H1 (cell line): ENCODE measurements around the gene TMEM140. TPM values are rescaled to one million over a fixed set of nuclear protein-coding genes. Genes with fewer than 3 reads are reported as not detected.

Source experiments
- CTCF ChIA-PET: fragments of 300-600 bp; sonication (Branson Sonifier 250); formaldehyde crosslinking; loops from one replicate; lab custom pipeline; 2021; ENCODE audit not compliant: partially characterized antibody; lab: Charles Lee
- POLR2A ChIA-PET: fragments of 300-600 bp; sonication (Branson Sonifier 250); formaldehyde crosslinking; loops from one replicate; lab custom pipeline; 2021; ENCODE audit warnings: inconsistent platforms; ENCODE audit not compliant: partially characterized antibody; lab: Charles Lee
- DNase-seq, 2 experiments: peaks; one replicate each; pipeline versions ENCODE4 v3.0.0 to v3.0.0-alpha.2; 2010 to 2022; ENCODE audit warnings: low spot score in 2 of 2, low read depth in 1 of 2, mixed read lengths in 1 of 2
- FAIRE-seq: peaks from 2 replicates; lab custom pipeline; 2011; peaks lifted over from hg19 to GRCh38; lab: Jason Lieb, UNC
- H2AFZ ChIP-seq: 2 replicates; pipeline ENCODE4 v1.8.1; 2012; ENCODE audit warnings: low read length, inconsistent platforms
- H2AK5ac ChIP-seq: 2 replicates; pipeline ENCODE4 v1.6.1; 2013; ENCODE audit warnings: low read depth, low read length
- H2BK120ac ChIP-seq: replicated peaks from 2 replicates; pipeline ENCODE3; 2013; ENCODE audit warnings: low read depth, low read length, inconsistent platforms
- H2BK12ac ChIP-seq: 2 replicates; pipeline ENCODE4 v1.6.1; 2013; ENCODE audit warnings: low read depth, low read length
- H2BK15ac ChIP-seq: 2 replicates; pipeline ENCODE4 v1.6.1; 2013; ENCODE audit warnings: low read length
- H2BK20ac ChIP-seq: 2 replicates; pipeline ENCODE4 v1.6.1; 2013; ENCODE audit warnings: low read length
- H2BK5ac ChIP-seq: 2 replicates; pipeline ENCODE4 v1.6.1; 2013; ENCODE audit warnings: low read depth, low read length
- H3K14ac ChIP-seq: 2 replicates; pipeline ENCODE4 v1.6.1; 2013; ENCODE audit warnings: inconsistent platforms; ENCODE audit not compliant: insufficient read length
- H3K18ac ChIP-seq: 2 replicates; pipeline ENCODE4 v1.6.1; 2013; ENCODE audit warnings: low read length; ENCODE audit errors: extremely low read depth
- H3K23ac ChIP-seq: 2 replicates; pipeline ENCODE4 v1.6.1; 2013; ENCODE audit warnings: inconsistent platforms; ENCODE audit not compliant: insufficient read length
- H3K23me2 ChIP-seq: 2 replicates; pipeline ENCODE4 v1.6.1; 2013; ENCODE audit warnings: low read depth, low read length
- H3K27ac ChIP-seq: 2 replicates; pipeline ENCODE4 v1.6.1; 2011; ENCODE audit warnings: low read depth, low read length, inconsistent platforms
- H3K27me3 ChIP-seq, 4 experiments: replicated peaks in 1 of 4; 1 replicate in 1 of 4; 2 replicates in 3 of 4; pipeline versions ENCODE4 v1.6.1 to v1.8.1; 2011 to 2013; ENCODE audit warnings: low read length in 3 of 4, mild to moderate bottlenecking in 3 of 4, inconsistent platforms in 2 of 4, mixed read lengths in 2 of 4, moderate library complexity in 1 of 4; ENCODE audit not compliant: control insufficient read depth in 3 of 4, insufficient read depth in 3 of 4; ENCODE audit errors: extremely low read depth in 1 of 4
- H3K36me3 ChIP-seq, 4 experiments: 2 replicates each; pipeline versions ENCODE4 v1.6.1 to v1.8.1; 2011 to 2013; ENCODE audit warnings: mild to moderate bottlenecking in 4 of 4, low read length in 3 of 4, moderate library complexity in 2 of 4, control low read depth in 1 of 4, inconsistent platforms in 1 of 4; ENCODE audit not compliant: insufficient read depth in 4 of 4, control insufficient read depth in 2 of 4
- H3K4ac ChIP-seq: replicated peaks from 2 replicates; pipeline ENCODE3; 2013; ENCODE audit warnings: low read length, low read depth, mixed read lengths, inconsistent platforms; ENCODE audit not compliant: insufficient read length
- H3K4me1 ChIP-seq, 4 experiments: replicated peaks in 1 of 4; 1 replicate in 1 of 4; 2 replicates in 3 of 4; pipeline versions ENCODE4 v1.6.1 to v1.8.1; 2011 to 2013; ENCODE audit warnings: low read length in 3 of 4, inconsistent platforms in 2 of 4, mixed read lengths in 1 of 4; ENCODE audit not compliant: insufficient read depth in 4 of 4, control insufficient read depth in 3 of 4
- H3K4me2 ChIP-seq, 2 experiments: 2 replicates each; pipeline versions ENCODE4 v1.6.1 to v1.8.1; 2011 to 2013; ENCODE audit warnings: low read depth in 2 of 2, low read length in 2 of 2, control low read depth in 1 of 2, inconsistent platforms in 1 of 2, mild to moderate bottlenecking in 1 of 2; ENCODE audit not compliant: insufficient read depth in 1 of 2
- H3K4me3 ChIP-seq, 4 experiments: fragments of 200-600, 300-600 bp in 1 of 4; sonication (generic), shearing (Covaris generic), sonication (Bioruptor Twin) in 1 of 4; 2 replicates each; pipeline versions ENCODE4 v1.5.1 to v1.8.1; 2011 to 2016; ENCODE audit warnings: low read length in 4 of 4, low read depth in 3 of 4, control low read depth in 2 of 4, inconsistent platforms in 2 of 4, mild to moderate bottlenecking in 2 of 4, mixed read lengths in 1 of 4, moderate library complexity in 1 of 4; ENCODE audit not compliant: insufficient read depth in 2 of 4; ENCODE audit errors: extremely low read depth in 1 of 4
- H3K56ac ChIP-seq: replicated peaks from 2 replicates; pipeline ENCODE3; 2013; ENCODE audit warnings: low read depth, mild to moderate bottlenecking, mixed read lengths, low read length, inconsistent platforms; ENCODE audit not compliant: insufficient read length
- H3K79me1 ChIP-seq: 2 replicates; pipeline ENCODE4 v1.6.1; 2013; ENCODE audit warnings: low read depth, low read length, control low read depth
- H3K79me2 ChIP-seq, 2 experiments: 2 replicates each; pipeline versions ENCODE4 v1.6.1 to v1.8.1; 2012 to 2013; ENCODE audit warnings: low read length in 2 of 2, mild to moderate bottlenecking in 2 of 2, inconsistent platforms in 1 of 2; ENCODE audit not compliant: insufficient read depth in 2 of 2, control insufficient read depth in 1 of 2
- H3K9ac ChIP-seq, 4 experiments: replicated peaks in 1 of 4; 1 replicate in 1 of 4; 2 replicates in 3 of 4; pipeline versions ENCODE4 v1.6.1 to v1.8.1; 2011 to 2013; ENCODE audit warnings: low read depth in 3 of 4, low read length in 3 of 4, control low read depth in 2 of 4, mild to moderate bottlenecking in 2 of 4, moderate library complexity in 2 of 4, inconsistent platforms in 1 of 4; ENCODE audit errors: extremely low read depth in 1 of 4
- H3K9me3 ChIP-seq, 2 experiments: 2 replicates each; pipeline versions ENCODE4 v1.6.1 to v1.8.1; 2012 to 2013; ENCODE audit warnings: mild to moderate bottlenecking in 2 of 2, moderate library complexity in 2 of 2, control low read depth in 1 of 2, inconsistent platforms in 1 of 2, low read depth in 1 of 2, low read length in 1 of 2, mixed read lengths in 1 of 2; ENCODE audit not compliant: insufficient read depth in 2 of 2
- H4K20me1 ChIP-seq, 2 experiments: replicated peaks in 1 of 2; 2 replicates each; pipeline versions ENCODE3 to v1.8.1; 2011 to 2013; ENCODE audit warnings: inconsistent platforms in 2 of 2, low read length in 2 of 2, mild to moderate bottlenecking in 1 of 2; ENCODE audit not compliant: insufficient read depth in 2 of 2, control insufficient read depth in 1 of 2
- H4K5ac ChIP-seq: 2 replicates; pipeline ENCODE4 v1.6.1; 2013; ENCODE audit warnings: low read length, low read depth, mixed read lengths, inconsistent platforms; ENCODE audit not compliant: insufficient read length
- H4K8ac ChIP-seq: 2 replicates; pipeline ENCODE4 v1.8.0; 2013; ENCODE audit warnings: mild to moderate bottlenecking, moderate library complexity, low read length, inconsistent platforms; ENCODE audit not compliant: insufficient read depth; ENCODE audit errors: extremely low read depth
- H4K91ac ChIP-seq: replicated peaks from 2 replicates; pipeline ENCODE3; 2013; ENCODE audit warnings: low read length, mixed read lengths, inconsistent platforms; ENCODE audit not compliant: insufficient read length
- ATF2 ChIP-seq: IDR thresholded peaks from 2 replicates; pipeline ENCODE4 v1.6.1; 2012; ENCODE audit warnings: low read length, inconsistent platforms
- BACH1 ChIP-seq: IDR thresholded peaks from 2 replicates; pipeline ENCODE4 v1.6.1; 2012; ENCODE audit warnings: low read length, improper control_type of control experiment
- CBX5 ChIP-seq: fragments of 300-800, 300-1000 bp; sonication (generic); IDR thresholded peaks from 2 replicates; pipeline ENCODE4 v1.7.1; 2016; ENCODE audit warnings: antibody characterized with exemption, low read length, low read depth
- JUND ChIP-seq: IDR thresholded peaks from 2 replicates; pipeline ENCODE4 v1.6.1; 2011; ENCODE audit warnings: mild to moderate bottlenecking, improper control_type of control experiment, low read length
- POLR2A ChIP-seq, 2 experiments: IDR thresholded peaks; 1 replicate in 1 of 2; 2 replicates in 1 of 2; pipeline ENCODE4 v1.6.1; 2011; ENCODE audit warnings: low read depth in 2 of 2, low read length in 2 of 2, mild to moderate bottlenecking in 2 of 2; ENCODE audit errors: control extremely low read depth in 1 of 2
- RBBP5 ChIP-seq: IDR thresholded peaks from 2 replicates; pipeline ENCODE4 v1.7.1; 2012; ENCODE audit warnings: low read depth, mild to moderate bottlenecking, inconsistent platforms, low read length, moderate library complexity, borderline replicate concordance
- SIRT6 ChIP-seq: IDR thresholded peaks from one replicate; pipeline ENCODE4 v1.7.1; 2012; ENCODE audit warnings: low read length, inconsistent platforms
- SUZ12 ChIP-seq: fragments of 200-600 bp; sonication (generic); IDR thresholded peaks from 2 replicates; pipeline ENCODE4 v1.6.1; 2012; ENCODE audit warnings: mild to moderate bottlenecking, inconsistent platforms, low read length, moderate library complexity, mixed read lengths
- WGBS, 2 experiments: shearing (Covaris generic) in 1 of 2; methylation state at CpG; one replicate each; pipeline versions ENCODE4 v1.1.6 to v1.1.7; 2013 to 2015; ENCODE audit warnings: low lambda C conversion rate in 2 of 2, mixed read lengths in 2 of 2, inconsistent platforms in 1 of 2, low coverage in 1 of 2, missing lambda C conversion rate in 1 of 2; ENCODE audit not compliant: insufficient replicate concordance in 2 of 2, insufficient coverage in 1 of 2, insufficient read length in 1 of 2; ENCODE audit errors: extremely low coverage in 1 of 2, missing lambda C conversion rate in 1 of 2; 5-methylcytosine and 5-hydroxymethylcytosine counted together
- polyA plus RNA-seq, 7 experiments: library from polyadenylated mRNA; depleted of rRNA in 3 of 7; stranded (reverse) in 5 of 7; unstranded in 2 of 7; fragments of >200 nt in 5 of 7; fragments of 200-250 nt in 2 of 7; gene quantifications; 1 replicate in 5 of 7; 2 replicates in 1 of 7; 4 replicates in 1 of 7; pipeline versions ENCODE4 v1.2.1 to v1.2.3, GENCODE V29; 2011 to 2013; ENCODE audit warnings: missing spikeins in 2 of 7, mixed read lengths in 2 of 7
- total RNA-seq: library from RNA; stranded (reverse); fragmentation: NEBNext Ultra II Directional; extraction: Animal tissue kit (Norgen Biotek cat#: 25700); gene quantifications from 2 replicates; pipeline ENCODE4 v1.2.1, GENCODE V29; 2021
- TF ChIP-seq, protein P1 (sequence below), 3 experiments: IDR thresholded peaks; 1 replicate in 2 of 3; 2 replicates in 1 of 3; pipeline versions ENCODE4 v1.5.1 to v1.6.1; 2011; ENCODE audit warnings: low read length in 3 of 3, mild to moderate bottlenecking in 3 of 3, inconsistent platforms in 2 of 3, low read depth in 1 of 3, moderate library complexity in 1 of 3; ENCODE audit not compliant: insufficient read depth in 1 of 3; ENCODE audit errors: control extremely low read depth in 1 of 3

Gene TMEM140
- total and polyA plus RNA-seq, 2 of the 8 experiments (the other 6 are each of a cell fraction or from before 2014, with no cell fraction given) = not detected

DNA sequence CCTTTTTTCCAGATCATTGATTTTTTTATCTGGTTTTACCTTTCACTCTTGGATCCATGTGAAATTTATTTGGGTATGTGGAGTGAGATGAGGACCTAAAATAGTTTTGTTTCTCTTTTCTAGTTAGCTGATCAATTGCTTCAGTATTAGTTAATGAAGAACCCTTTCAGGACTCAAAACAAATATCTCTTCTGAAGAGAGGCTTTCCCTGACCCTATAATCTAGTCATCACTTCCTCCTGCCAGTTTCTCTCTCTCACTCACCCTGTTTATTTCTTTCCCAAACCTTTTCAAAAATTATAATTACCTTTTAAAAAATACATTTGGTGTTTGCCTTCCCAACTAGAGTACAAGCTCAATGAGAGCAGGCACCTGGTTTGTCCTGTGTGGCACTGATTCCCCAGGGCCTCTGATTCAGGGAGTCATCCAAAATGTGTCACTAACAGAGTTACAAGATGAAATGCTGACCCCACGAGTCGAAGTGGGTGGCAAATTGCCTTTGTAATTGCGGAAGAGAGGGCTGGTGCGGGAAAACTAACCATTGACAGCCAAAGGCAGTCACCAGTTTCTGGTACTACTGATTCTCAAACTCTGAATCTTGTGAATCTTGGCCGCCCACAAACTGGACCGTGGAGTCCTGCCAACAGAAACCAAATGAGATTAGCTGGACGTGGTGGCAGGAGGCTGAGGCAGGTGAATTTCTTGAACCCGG lies 2.4 kb downstream of the TMEM140 start:
- Histone ChIP-seq H4K5ac (no peak overlapping the region), H2BK5ac (no peak overlapping the region), H3K36me3 (no peaks in the 10 kb centered on the region), H3K23ac (no peak overlapping the region), H2AFZ (no peak overlapping the region), H3K56ac (no peak overlapping the region), H3K18ac (no peak overlapping the region), H3K23me2 (no peaks in the 10 kb centered on the region), H3K27me3 (no peaks in the 10 kb centered on the region), H3K9ac (no peak overlapping the region), H4K8ac (0 out of 2 replicates have a peak overlapping the region, but pooled peaks have one; percentile 3), H3K14ac (no peak overlapping the region), H2BK120ac (no peak overlapping the region), H2BK12ac (no peak overlapping the region), H2AK5ac (no peak overlapping the region), H3K4ac (no peak overlapping the region), H2BK20ac (no peak overlapping the region), H3K79me2 (no peaks in the 10 kb centered on the region), H2BK15ac (no peak overlapping the region), H3K9me3 (no peaks in the 10 kb centered on the region), H3K79me1 (no peaks in the 10 kb centered on the region), H3K4me2 (no peak overlapping the region), H4K91ac (no peak overlapping the region), H3K4me1 (no peaks in the 10 kb centered on the region), H3K4me3 (no peak overlapping the region), H4K20me1 (no peaks in the 10 kb centered on the region), H3K27ac (no peak overlapping the region)
- no peak for DNase-seq
- POLR2A ChIA-PET = no interaction called here
- WGBS, 2 experiments = 89% methylated on average over 8 of the region's 8 CpGs; no CpG with 5 or more reads in 1 of the 2 experiments
- no peak for FAIRE-seq
- CTCF ChIA-PET = interaction anchor here (0.6 to 1.4 kb wide), 3 partner anchors 15 to 22 kb away, joined by 3 to 4 read pairs (median 3); no protein-coding TSS in a partner anchor
- TF ChIP-seq, protein P1, sequence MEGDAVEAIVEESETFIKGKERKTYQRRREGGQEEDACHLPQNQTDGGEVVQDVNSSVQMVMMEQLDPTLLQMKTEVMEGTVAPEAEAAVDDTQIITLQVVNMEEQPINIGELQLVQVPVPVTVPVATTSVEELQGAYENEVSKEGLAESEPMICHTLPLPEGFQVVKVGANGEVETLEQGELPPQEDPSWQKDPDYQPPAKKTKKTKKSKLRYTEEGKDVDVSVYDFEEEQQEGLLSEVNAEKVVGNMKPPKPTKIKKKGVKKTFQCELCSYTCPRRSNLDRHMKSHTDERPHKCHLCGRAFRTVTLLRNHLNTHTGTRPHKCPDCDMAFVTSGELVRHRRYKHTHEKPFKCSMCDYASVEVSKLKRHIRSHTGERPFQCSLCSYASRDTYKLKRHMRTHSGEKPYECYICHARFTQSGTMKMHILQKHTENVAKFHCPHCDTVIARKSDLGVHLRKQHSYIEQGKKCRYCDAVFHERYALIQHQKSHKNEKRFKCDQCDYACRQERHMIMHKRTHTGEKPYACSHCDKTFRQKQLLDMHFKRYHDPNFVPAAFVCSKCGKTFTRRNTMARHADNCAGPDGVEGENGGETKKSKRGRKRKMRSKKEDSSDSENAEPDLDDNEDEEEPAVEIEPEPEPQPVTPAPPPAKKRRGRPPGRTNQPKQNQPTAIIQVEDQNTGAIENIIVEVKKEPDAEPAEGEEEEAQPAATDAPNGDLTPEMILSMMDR (IDR thresholded peaks at IDR 0.05; ENCODE audit: control extremely low read depth in 1 of 3, insufficient read depth in 1 of 3, low read depth in 1 of 3, low read length in 3 of 3) = no peak
- TF ChIP-seq RBBP5 (no peak), POLR2A (IDR thresholded peaks at IDR 0.05; ENCODE audit: control extremely low read depth in 1 of 2, low read depth in 2 of 2, low read length in 2 of 2) (no peak), SIRT6 (no peak), SUZ12 (no peak), CBX5 (no peak), ATF2 (no peak), JUND (no peak), BACH1 (no peak)
